Mesenchymal stem cell (in vitro differentiated cells and primary cell): ENCODE results near the gene LCN1.

Experiments
- DNase-seq: peaks from one replicate; pipeline ENCODE4 v3.0.0-alpha.2; 2013
- H2AFZ ChIP-seq: one replicate; pipeline ENCODE4 v1.6.1; 2013; ENCODE audit warnings: low read depth, mild to moderate bottlenecking, control low read depth, inconsistent platforms, low read length, moderate library complexity
- H2AK5ac ChIP-seq: 2 replicates; pipeline ENCODE4 v1.6.1; 2013; ENCODE audit warnings: low read length, moderate library complexity, mild to moderate bottlenecking, inconsistent platforms; ENCODE audit not compliant: severe bottlenecking
- H2BK120ac ChIP-seq: one replicate; pipeline ENCODE4 v1.6.1; 2013; ENCODE audit warnings: low read depth, mild to moderate bottlenecking, inconsistent platforms, low read length, moderate library complexity
- H2BK12ac ChIP-seq, 2 experiments: one replicate each; pipeline ENCODE4 v1.6.1; 2013; ENCODE audit warnings: inconsistent platforms in 2 of 2, low read length in 2 of 2, mild to moderate bottlenecking in 2 of 2, moderate library complexity in 2 of 2, control low read depth in 1 of 2
- H2BK15ac ChIP-seq: one replicate; pipeline ENCODE4 v1.6.1; 2013; ENCODE audit warnings: mild to moderate bottlenecking, low read depth, inconsistent platforms; ENCODE audit not compliant: poor library complexity, severe bottlenecking
- H2BK5ac ChIP-seq: 2 replicates; pipeline ENCODE4 v1.6.1; 2013; ENCODE audit warnings: low read depth, mild to moderate bottlenecking, low read length, control low read depth, inconsistent platforms; ENCODE audit not compliant: poor library complexity, severe bottlenecking
- H3K14ac ChIP-seq, 2 experiments: one replicate each; pipeline ENCODE4 v1.6.1; 2013; ENCODE audit warnings: inconsistent platforms in 2 of 2, low read length in 2 of 2, control low read depth in 1 of 2, mild to moderate bottlenecking in 1 of 2, moderate library complexity in 1 of 2
- H3K18ac ChIP-seq, 2 experiments: one replicate each; pipeline ENCODE4 v1.6.1; 2013; ENCODE audit warnings: inconsistent platforms in 2 of 2, low read length in 2 of 2, control low read depth in 1 of 2, low read depth in 1 of 2, mild to moderate bottlenecking in 1 of 2
- H3K23ac ChIP-seq, 2 experiments: one replicate each; pipeline ENCODE4 v1.6.1; 2013; ENCODE audit warnings: inconsistent platforms in 2 of 2, low read length in 2 of 2, mild to moderate bottlenecking in 2 of 2, moderate library complexity in 2 of 2, control low read depth in 1 of 2
- H3K27ac ChIP-seq: 2 replicates; pipeline ENCODE4 v1.5.1; 2013; ENCODE audit warnings: mild to moderate bottlenecking, moderate library complexity, low read length, control low read depth, inconsistent platforms; ENCODE audit not compliant: poor library complexity, severe bottlenecking
- H3K27me3 ChIP-seq, 2 experiments: 2 replicates each; pipeline versions ENCODE4 v1.6.1 to v1.7.0; 2013; ENCODE audit warnings: low read length in 2 of 2, mild to moderate bottlenecking in 2 of 2, moderate library complexity in 2 of 2, control low read depth in 1 of 2, inconsistent platforms in 1 of 2; ENCODE audit not compliant: control insufficient read depth in 1 of 2, insufficient read depth in 1 of 2
- H3K36me3 ChIP-seq, 2 experiments: 2 replicates each; pipeline versions ENCODE4 v1.6.1 to v1.7.0; 2013; ENCODE audit warnings: low read length in 2 of 2, control low read depth in 1 of 2, inconsistent platforms in 1 of 2, low read depth in 1 of 2, mild to moderate bottlenecking in 1 of 2; ENCODE audit not compliant: insufficient read depth in 2 of 2, control insufficient read depth in 1 of 2
- H3K4ac ChIP-seq, 2 experiments: one replicate each; pipeline ENCODE4 v1.6.1; 2013; ENCODE audit warnings: inconsistent platforms in 2 of 2, low read length in 2 of 2, mild to moderate bottlenecking in 2 of 2, moderate library complexity in 2 of 2, control low read depth in 1 of 2, low read depth in 1 of 2
- H3K4me1 ChIP-seq: 2 replicates; pipeline ENCODE4 v1.6.1; 2013; ENCODE audit warnings: low read depth, low read length, control low read depth; ENCODE audit not compliant: control insufficient read depth, insufficient read depth
- H3K4me2 ChIP-seq: 2 replicates; pipeline ENCODE4 v1.6.1; 2013; ENCODE audit warnings: low read length, mild to moderate bottlenecking, inconsistent platforms; ENCODE audit not compliant: poor library complexity, severe bottlenecking
- H3K4me3 ChIP-seq, 2 experiments: 2 replicates each; pipeline versions ENCODE4 v1.5.1 to v1.7.0; 2013; ENCODE audit warnings: low read length in 2 of 2, mild to moderate bottlenecking in 2 of 2, control low read depth in 1 of 2, low read depth in 1 of 2; ENCODE audit not compliant: insufficient read depth in 1 of 2
- H3K79me1 ChIP-seq: replicated peaks from 2 replicates; pipeline ENCODE4 v1.6.1; 2013; ENCODE audit warnings: mild to moderate bottlenecking, control low read depth, low read length, inconsistent platforms; ENCODE audit not compliant: poor library complexity, severe bottlenecking
- H3K9ac ChIP-seq: 2 replicates; pipeline ENCODE4 v1.7.0; 2013; ENCODE audit warnings: mild to moderate bottlenecking, low read length, moderate library complexity
- H3K9me3 ChIP-seq: 2 replicates; pipeline ENCODE4 v1.7.0; 2013; ENCODE audit warnings: mild to moderate bottlenecking, low read length; ENCODE audit not compliant: control insufficient read depth
- H4K8ac ChIP-seq: one replicate; pipeline ENCODE4 v1.6.1; 2013; ENCODE audit warnings: inconsistent platforms, mild to moderate bottlenecking, low read length, moderate library complexity
- H4K91ac ChIP-seq: one replicate; pipeline ENCODE4 v1.6.1; 2013; ENCODE audit warnings: mild to moderate bottlenecking, low read length, inconsistent platforms
- WGBS: methylation state at CpG from one replicate; pipeline ENCODE4 v1.1.7; 2013; ENCODE audit warnings: mixed read lengths; 5-methylcytosine and 5-hydroxymethylcytosine counted together

Gene LCN1

DNA sequence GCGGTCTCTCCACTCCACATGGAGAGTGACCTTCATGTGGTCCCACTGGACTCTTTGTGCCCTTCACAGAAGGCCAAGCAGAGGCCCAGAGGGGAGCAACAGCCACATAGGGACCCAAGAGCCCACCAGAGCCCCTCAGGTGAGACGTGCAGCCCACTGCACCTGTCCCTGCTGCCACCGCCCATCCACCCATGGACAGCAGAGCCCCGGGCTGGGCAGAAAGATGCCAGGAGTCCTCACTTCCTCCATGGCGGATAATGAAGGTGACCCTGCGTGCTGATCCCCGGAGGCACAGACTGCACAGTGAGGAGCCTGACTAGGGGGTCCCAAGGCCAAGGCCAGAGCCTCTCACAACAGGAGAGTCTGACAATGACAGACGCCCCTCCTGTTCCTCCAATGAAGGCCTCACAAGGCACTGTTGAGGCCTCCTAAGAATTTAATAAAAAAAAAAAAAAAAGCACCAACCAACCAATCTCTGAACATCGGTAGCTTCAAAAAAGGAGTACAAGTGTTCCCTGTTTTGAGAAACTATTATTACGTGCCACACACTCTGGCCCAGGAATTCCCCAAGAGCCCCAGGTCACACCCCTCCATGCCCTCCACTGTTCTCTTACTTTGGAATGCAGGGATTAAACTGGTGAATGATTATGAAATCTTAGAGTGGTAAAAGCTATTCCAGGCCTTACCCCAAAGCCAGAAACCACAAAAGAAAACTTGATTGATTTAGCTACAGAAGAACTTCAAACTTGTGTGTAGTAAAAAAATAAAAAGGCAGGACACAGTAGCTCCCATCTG lies 44.5 kb upstream of the LCN1 start:
- no peak overlapping the region for H2BK15ac ChIP-seq
- H2AFZ ChIP-seq, result no peak overlapping the region
- 86% methylated on average over 10 of the region's 10 CpGs for WGBS
- H4K8ac ChIP-seq, result no peak overlapping the region
- no peak overlapping the region for H3K14ac ChIP-seq
- DNase-seq, result peak; percentile 43
- no peak overlapping the region for H3K4me2 ChIP-seq
- H3K4ac ChIP-seq, result no peak overlapping the region
- no peak overlapping the region for H2AK5ac ChIP-seq
- H3K4me3 ChIP-seq, result no peak overlapping the region
- peaks cover 0 to 3% of the 10 kb centered on the region in 2 experiments for H3K36me3 ChIP-seq
- no peak overlapping the region for H4K91ac ChIP-seq
- H2BK120ac ChIP-seq, result no peak overlapping the region
- H3K27me3 ChIP-seq, result no peaks in the 10 kb centered on the region
- no peak overlapping the region for H3K23ac ChIP-seq
- H2BK5ac ChIP-seq, result no peak overlapping the region
- no peaks in the 10 kb centered on the region for H3K9me3 ChIP-seq
- no peak overlapping the region for H3K27ac ChIP-seq
- no peak overlapping the region for H3K18ac ChIP-seq
- no peak overlapping the region for H3K9ac ChIP-seq
- peaks cover 22% of the 10 kb centered on the region for H3K79me1 ChIP-seq
- no peak overlapping the region for H2BK12ac ChIP-seq
- peaks cover 17% of the 10 kb centered on the region for H3K4me1 ChIP-seq

DNA sequence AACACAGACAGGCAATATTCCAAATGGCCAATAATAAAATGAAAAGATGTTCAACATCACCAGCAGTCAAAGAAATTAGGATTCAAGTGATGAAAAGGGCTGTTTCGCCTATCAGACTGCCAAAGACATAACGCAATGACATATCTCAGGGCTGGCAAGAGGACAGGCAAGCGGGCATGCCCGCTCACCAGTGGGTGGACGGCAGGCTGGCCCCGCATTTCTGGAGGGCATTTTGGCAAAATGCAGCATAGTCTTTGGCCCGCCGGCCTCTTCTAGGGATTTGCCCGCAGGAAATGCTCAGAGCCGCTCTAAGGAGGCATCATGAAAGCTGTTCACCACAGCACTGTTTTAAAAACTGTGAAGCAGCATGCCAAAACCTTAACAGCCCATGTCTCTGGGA lies 43.0 kb upstream of the LCN1 start:
- H2BK15ac ChIP-seq, result no peak overlapping the region
- no peak overlapping the region for H3K18ac ChIP-seq
- peaks cover 28% of the 10 kb centered on the region for H3K79me1 ChIP-seq
- H3K9me3 ChIP-seq, result no peaks in the 10 kb centered on the region
- H3K4me2 ChIP-seq, result no peak overlapping the region
- peak overlapping the region in 1 of 2 experiments; percentile 38 for H2BK12ac ChIP-seq
- DNase-seq, result no peak
- no peak overlapping the region for H2AFZ ChIP-seq
- H2BK5ac ChIP-seq, result no peak overlapping the region
- H3K36me3 ChIP-seq, result peaks cover under 1 to 4% of the 10 kb centered on the region in 2 experiments
- H3K9ac ChIP-seq, result peak overlapping the region; percentile 30
- 93% methylated on average over 9 of the region's 10 CpGs for WGBS
- no peak overlapping the region for H3K14ac ChIP-seq
- H3K27ac ChIP-seq, result no peak overlapping the region
- no peak overlapping the region for H4K8ac ChIP-seq
- peak overlapping the region in 1 of 2 experiments; percentile 72 for H3K4me3 ChIP-seq
- H2AK5ac ChIP-seq, result no peak overlapping the region
- no peak overlapping the region for H4K91ac ChIP-seq
- H3K23ac ChIP-seq, result peak overlapping the region in 1 of 2 experiments; percentile 68
- peaks cover 17% of the 10 kb centered on the region for H3K4me1 ChIP-seq
- no peak overlapping the region for H3K4ac ChIP-seq
- no peaks in the 10 kb centered on the region for H3K27me3 ChIP-seq
- H2BK120ac ChIP-seq, result no peak overlapping the region

DNA sequence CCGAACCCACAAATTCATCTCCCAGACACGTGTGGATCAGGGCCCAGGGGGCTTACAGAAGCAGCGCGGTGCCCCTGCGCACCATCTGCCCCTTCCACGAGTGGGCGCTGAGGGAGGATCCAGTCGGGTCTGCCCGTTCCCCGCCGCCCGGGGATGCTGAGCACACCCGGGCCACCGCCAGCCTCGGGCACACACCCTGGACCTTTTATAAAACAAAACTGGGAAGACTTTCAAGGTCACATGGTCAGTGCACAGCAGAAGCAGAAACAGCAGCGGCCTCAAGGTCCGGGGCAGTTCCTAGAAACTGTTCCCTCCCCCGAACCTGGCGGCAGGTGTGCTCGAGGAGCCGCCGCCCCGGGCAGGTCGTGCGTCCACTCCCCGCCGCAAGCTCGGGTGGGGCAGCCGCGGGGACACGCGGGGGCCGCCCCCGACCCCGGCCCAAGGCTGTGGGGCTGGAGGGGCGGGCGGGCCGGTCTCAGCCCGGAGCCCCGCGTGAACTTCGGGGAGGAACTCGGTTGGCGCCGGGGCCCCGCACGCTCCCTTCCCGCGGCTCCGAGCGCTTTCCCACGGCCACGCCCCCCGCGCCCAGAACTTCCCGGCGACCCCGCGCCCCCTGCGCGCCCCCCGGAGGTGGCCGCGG lies 42.3 kb upstream of the LCN1 start:
- peak; percentile 45 for DNase-seq
- no peak overlapping the region for H3K27ac ChIP-seq
- peak overlapping the region in 1 of 2 experiments; percentile 9 for H3K23ac ChIP-seq
- peaks cover 8 to 11% of the 10 kb centered on the region in 2 experiments for H3K36me3 ChIP-seq
- H2BK15ac ChIP-seq, result peak overlapping the region; percentile 49
- peaks cover 34% of the 10 kb centered on the region for H3K79me1 ChIP-seq
- peak overlapping the region in 1 of 2 experiments; percentile 61 for H3K18ac ChIP-seq
- H3K27me3 ChIP-seq, result no peaks in the 10 kb centered on the region
- H4K8ac ChIP-seq, result peak overlapping the region; percentile 37
- H3K9ac ChIP-seq, result peak overlapping the region; percentile 30
- no peak overlapping the region for H2AK5ac ChIP-seq
- no peak overlapping the region for H2BK12ac ChIP-seq
- no peak overlapping the region for H3K4ac ChIP-seq
- peak overlapping the region; percentile 95 for H3K4me2 ChIP-seq
- H3K4me1 ChIP-seq, result peaks cover 17% of the 10 kb centered on the region
- peak overlapping the region; percentile 58 for H2AFZ ChIP-seq
- peak overlapping the region; percentile 29 for H2BK120ac ChIP-seq
- no peak overlapping the region for H3K14ac ChIP-seq
- H3K9me3 ChIP-seq, result no peaks in the 10 kb centered on the region
- peak overlapping the region; percentile 22 for H4K91ac ChIP-seq
- 11% methylated on average over 42 of the region's 64 CpGs for WGBS
- H3K4me3 ChIP-seq, result peak overlapping the region; percentile 72 to 87
- H2BK5ac ChIP-seq, result no peak overlapping the region

DNA sequence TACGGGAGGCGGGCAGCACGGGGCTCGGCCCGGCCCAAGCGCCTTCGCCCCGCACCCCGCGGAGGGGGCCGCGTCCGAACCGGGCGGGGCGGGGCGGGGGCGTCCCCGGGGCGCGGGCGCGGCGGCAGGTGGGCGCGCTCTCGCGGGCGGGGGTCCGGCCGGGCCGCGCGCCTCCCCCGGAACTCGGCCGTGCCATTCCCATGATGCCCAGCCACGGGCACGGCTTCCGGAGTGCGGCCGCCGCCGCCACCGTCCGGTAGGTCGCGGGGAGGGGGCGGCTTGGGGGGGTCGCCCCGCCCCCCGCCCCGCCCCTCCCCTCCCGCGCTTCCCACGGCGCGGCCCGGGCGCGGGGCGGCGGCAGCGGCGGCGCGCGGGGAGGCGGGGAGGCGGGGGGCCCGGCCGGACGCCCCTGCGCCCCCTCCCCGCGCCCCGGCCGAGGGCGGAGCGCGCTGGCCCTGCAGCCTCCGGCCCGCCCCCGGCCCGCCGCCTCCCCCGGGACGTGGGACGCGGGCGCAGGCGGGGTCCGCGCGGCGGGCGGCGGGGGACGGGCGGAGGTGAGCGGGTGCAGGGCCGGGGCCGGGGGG lies 41.7 kb upstream of the LCN1 start, which contains the start of gene PPP1R26:
Gene PPP1R26 (plus strand): TSS at position 314 of the 584 bp plus-strand sequence. CDS start 4,729 bp downstream, outside the sequence.
- 20% methylated on average over 1 of the region's 103 CpGs for WGBS
- Histone ChIP-seq H2BK120ac (peak within 1 kb of the TSS; percentile 75), H3K4me1 (peaks cover 17% of the 10 kb centered on the region), H2BK15ac (peak within 1 kb of the TSS; percentile 65), H3K36me3 (peaks cover 12 to 17% of the 10 kb centered on the region in 2 experiments), H3K79me1 (peaks cover 34% of the 10 kb centered on the region), H3K14ac (peak within 1 kb of the TSS; percentile 78 to 96), H4K8ac (peak within 1 kb of the TSS; percentile 37), H3K18ac (peak within 1 kb of the TSS; percentile 11 to 85), H4K91ac (peak within 1 kb of the TSS; percentile 22), H2AFZ (peak within 1 kb of the TSS; percentile 85), H3K23ac (peak within 1 kb of the TSS in 1 of 2 experiments; percentile 9), H3K9me3 (no peaks in the 10 kb centered on the region), H3K9ac (peak within 1 kb of the TSS; percentile 82), H3K27me3 (no peaks in the 10 kb centered on the region), H3K4me3 (peak within 1 kb of the TSS; percentile 87 to 90), H3K27ac (no peak within 1 kb of the TSS), H3K4me2 (peak within 1 kb of the TSS; percentile 98), H3K4ac (no peak within 1 kb of the TSS), H2BK12ac (peak within 1 kb of the TSS in 1 of 2 experiments; percentile 55), H2BK5ac (no peak within 1 kb of the TSS), H2AK5ac (no peak within 1 kb of the TSS)
- no peak for DNase-seq
